NCI-H1048 (cell line): Measurements from ENCODE around the gene CNTROB.

Experiments
- DNase-seq: peaks from one replicate; lab custom pipeline; 2025; lab: John Stamatoyannopoulos, UW

The CNTROB gene

DNA sequence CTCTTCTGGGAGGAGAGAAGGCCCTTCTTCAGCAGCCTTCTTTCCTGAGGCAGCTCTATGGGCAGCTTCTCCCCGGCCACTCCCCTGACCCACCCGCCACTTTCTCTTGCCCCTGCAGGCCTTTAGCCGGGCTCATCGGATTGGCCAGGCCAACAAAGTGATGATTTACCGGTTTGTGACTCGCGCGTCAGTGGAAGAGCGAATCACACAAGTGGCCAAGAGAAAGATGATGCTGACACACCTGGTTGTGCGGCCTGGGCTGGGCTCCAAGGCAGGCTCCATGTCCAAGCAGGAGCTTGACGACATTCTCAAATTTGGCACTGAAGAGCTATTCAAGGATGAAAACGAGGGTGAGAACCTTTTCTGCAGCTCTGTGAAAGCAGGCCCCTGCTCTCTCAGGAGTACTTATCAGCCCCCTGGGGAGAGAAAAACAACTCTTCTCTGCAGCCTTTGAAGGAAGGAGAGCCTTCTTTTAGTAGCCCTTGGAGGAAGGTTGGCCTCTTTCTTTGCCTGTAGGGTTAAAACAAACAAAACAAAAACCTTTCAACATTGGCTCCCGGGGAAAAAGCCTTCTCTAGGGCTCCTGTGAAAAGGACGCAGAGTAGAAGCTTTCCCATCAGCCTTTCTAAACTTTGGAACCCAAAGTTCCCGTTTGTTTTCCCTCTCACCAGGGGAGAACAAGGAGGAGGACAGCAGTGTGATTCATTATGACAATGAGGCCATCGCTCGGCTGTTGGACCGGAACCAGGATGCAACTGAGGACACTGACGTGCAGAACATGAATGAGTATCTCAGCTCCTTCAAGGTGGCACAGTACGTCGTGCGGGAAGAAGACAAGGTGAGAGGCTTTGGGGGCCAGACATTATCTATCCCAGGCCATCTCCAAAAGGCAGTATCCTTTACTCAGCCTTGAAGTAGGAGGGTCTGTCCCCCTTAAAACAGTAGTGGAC lies 28.6 kb upstream of the CNTROB start:
- DNase-seq, result no peak

- DNase-seq, result no peak
These were observed 22.9 kb upstream of the CNTROB start for GRCh38 chr17:7909089-7909488.

- DNase-seq, result no peak
These were observed 21.7 kb upstream of the CNTROB start for GRCh38 chr17:7910281-7910680.

DNA sequence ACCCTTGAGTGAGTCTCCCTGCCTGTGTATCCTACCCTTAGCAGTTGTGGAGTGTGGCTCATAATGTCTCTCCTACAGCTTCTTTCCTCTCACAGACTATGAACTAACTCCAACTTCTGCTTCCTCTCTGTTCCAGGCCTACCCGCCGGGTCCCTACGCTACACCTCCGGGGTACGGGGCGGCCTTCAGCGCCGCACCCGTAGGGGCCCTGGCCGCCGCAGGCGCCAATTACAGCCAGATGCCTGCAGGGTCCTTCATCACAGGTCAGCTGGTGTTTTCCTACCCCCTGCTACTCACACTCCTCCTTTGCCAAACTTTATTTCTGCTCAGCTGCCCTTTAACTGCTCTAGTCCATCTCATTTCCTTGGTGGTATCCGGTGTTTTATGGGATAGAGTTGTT lies 21.3 kb upstream of the CNTROB start:
- no peak for DNase-seq

DNA sequence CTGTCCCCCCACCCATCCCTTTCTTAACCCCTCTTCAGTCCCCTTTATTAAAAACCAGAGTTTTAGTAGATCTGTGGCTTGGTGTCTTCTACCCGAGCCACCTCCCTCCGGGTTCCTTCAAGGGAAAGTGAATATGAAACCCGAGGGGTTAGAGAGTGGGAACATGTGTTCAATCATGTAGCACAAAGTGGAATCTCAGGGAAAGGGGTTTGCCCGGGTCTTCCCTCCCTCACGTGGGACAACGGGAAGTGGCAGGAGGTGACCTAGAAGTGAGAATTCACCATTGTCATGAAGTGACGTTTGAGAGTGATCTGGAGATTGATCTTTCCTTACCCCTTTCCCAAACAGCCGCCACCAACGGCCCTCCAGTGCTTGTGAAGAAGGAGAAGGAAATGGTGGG lies 20.9 kb upstream of the CNTROB start:
- DNase-seq, result no peak

- no peak for DNase-seq
These were observed 19.0 kb upstream of the CNTROB start for GRCh38 chr17:7912927-7913524.

- no peak for DNase-seq
These were observed 16.8 kb upstream of the CNTROB start for GRCh38 chr17:7915179-7915610.

- DNase-seq, result peak; percentile 89
These were observed 16.2 kb upstream of the CNTROB start, which contains the start of gene RNF227 for GRCh38 chr17:7915611-7916384. Gene RNF227 (minus strand): TSS chr17:7916289. CDS start chr17:7916195, 94 bp downstream.

GRCh38 chr17:7916385-7916682 lies 15.7 kb upstream of the CNTROB start:
- DNase-seq, result no peak

DNA sequence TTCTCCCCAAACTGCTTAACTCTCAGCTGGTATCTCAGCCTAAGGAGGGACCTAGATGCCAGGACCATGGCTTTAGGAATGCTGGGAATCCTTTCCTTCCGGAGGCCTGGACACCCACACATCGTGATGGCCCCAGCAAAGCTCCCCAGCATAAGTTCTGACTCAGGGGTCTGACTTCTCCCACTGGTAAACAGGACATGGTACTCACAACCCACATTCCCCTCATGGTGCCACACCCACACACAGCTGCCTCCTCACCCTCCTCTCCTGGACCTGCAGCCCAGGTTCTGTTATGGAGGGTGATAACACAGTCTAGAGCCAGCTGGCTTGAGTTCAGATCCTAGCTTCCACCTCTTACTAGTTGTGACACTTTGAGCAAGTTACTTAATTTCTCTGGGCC lies 15.2 kb upstream of the CNTROB start:
- DNase-seq, result no peak

GRCh38 chr17:7922269-7922844 lies 9.6 kb upstream of the CNTROB start:
- no peak for DNase-seq

- no peak for DNase-seq
These were observed 9.0 kb upstream of the CNTROB start for GRCh38 chr17:7922845-7923628.

DNA sequence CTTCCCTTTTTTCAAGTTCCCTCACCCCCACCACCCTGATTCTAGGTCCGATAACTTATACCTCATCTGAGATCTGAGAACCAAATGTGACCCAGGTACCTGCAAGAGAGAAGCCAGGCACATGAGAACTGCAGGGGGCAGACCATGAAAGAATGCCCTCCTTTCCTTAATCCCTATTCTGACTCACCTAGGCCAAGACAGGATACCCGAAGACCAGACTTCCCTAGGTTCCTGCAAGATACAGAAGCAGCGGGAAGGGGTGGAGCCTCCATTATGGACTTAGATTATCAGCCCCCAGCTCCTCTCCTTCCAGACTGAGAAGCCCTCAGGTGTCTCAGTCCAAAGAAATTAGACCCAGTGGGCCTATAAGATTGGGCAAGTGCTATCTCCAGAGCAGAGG lies 4.4 kb upstream of the CNTROB start:
- DNase-seq, result no peak

GRCh38 chr17:7929158-7930023 lies 2.6 kb upstream of the CNTROB start, which contains the start of gene KCNAB3:
Gene KCNAB3 (minus strand): TSS chr17:7929856. CDS start chr17:7929435, 421 bp downstream.
- DNase-seq, result peak; percentile 61

DNA sequence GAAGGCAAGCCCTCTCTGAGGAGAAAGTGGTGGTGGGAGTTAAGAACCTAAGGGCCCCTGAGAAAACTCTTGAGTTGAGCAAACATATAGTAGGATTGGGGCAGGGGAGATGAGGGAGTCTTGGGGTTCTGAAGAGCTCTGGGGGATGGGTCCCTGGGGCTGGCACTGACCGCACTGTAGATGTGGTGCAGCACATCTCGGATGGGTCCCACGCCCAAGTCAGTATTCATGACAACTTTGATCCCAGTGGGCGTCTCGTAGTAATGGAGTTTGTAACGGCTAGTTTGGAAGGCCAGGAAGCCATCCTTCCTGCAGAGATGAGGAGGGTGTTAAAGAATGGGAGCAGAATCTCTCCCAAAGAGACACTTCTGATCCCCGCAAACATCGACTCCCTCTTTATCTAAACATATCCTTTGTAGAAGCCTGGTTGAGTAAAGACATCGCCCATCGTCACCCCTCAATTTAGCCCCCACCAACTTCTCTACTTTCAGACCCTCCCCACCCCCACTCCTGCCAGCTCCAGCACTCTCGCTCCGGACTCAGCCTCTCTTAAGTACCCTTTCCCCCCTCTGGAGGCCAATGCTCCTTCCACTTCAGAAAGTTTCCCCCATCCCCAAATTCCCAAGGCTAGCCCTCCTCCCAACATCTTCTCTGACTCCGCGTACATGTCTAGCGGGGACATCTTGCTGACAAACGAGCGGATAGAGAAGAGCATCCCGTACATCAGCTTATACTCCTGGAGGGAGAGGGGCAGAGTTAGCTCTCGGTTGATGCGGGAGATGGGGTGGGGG lies 970 bp upstream of the CNTROB start:
- no peak for DNase-seq

GRCh38 chr17:7932483-7932891 lies 481 bp downstream of the CNTROB start:
- no peak for DNase-seq

- no peak for DNase-seq
These were observed 943 bp downstream of the CNTROB start for GRCh38 chr17:7932949-7933348.

DNA sequence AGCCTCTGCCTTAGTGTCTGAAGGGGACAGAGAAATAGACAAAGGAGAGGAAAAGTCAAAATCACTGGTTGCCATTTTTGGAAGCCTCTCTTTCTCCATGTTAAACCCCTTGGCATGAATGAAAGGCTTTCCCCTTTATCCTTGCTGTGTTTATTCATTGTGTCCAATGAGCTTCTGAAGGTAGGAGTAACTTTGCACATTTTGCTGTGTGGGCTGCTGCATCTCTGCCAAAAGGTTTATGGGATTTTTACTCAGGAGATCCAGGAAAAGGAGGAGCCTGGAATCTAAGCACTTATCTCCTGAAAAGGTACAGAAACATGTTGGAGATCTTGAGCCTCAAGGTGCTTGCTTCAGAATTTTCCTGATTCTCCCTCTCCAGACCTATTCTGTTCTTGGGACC lies 3.9 kb downstream of the CNTROB start:
- no peak for DNase-seq

GRCh38 chr17:7940034-7940433 lies 8.0 kb downstream of the CNTROB start:
- DNase-seq, result no peak

- no peak for DNase-seq
These were observed 8.7 kb downstream of the CNTROB start for GRCh38 chr17:7940743-7941142.
